Measurements from ENCODE around the gene IRGC.

DNA sequence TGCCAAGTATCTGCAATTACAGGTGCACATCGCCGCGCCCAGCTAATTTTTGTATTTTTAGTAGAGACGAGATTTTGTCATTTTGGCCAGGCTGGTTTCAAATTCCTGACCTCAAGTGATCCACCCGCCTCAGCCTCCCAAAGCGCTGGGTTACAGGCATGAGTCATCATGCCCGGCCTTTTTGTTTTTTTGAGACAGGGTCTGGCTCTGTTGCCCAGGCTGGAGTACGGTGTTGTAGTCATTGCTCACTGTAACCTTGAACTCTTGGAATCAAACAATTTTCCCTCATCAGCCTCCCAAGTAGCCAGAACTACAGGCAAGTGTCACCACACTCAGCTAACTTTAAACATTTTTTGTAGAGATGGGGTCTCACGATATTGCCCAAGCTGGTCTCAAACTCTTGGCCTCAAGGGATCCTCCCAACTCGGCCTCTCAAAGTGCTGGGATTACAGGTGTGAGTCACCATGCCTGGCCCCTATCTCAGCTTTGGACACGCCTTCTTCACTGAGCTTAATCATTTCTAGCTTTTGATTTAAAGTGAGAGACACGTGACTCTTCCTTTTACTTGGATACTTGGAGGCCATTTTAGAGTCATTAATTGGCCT, 4.0 kb upstream of the IRGC start:
- TF ChIP-seq, protein P1, sequence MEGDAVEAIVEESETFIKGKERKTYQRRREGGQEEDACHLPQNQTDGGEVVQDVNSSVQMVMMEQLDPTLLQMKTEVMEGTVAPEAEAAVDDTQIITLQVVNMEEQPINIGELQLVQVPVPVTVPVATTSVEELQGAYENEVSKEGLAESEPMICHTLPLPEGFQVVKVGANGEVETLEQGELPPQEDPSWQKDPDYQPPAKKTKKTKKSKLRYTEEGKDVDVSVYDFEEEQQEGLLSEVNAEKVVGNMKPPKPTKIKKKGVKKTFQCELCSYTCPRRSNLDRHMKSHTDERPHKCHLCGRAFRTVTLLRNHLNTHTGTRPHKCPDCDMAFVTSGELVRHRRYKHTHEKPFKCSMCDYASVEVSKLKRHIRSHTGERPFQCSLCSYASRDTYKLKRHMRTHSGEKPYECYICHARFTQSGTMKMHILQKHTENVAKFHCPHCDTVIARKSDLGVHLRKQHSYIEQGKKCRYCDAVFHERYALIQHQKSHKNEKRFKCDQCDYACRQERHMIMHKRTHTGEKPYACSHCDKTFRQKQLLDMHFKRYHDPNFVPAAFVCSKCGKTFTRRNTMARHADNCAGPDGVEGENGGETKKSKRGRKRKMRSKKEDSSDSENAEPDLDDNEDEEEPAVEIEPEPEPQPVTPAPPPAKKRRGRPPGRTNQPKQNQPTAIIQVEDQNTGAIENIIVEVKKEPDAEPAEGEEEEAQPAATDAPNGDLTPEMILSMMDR (IDR thresholded peaks at IDR 0.05): no peak
- TF ChIP-seq POLR2AphosphoS5 (IDR thresholded peaks at IDR 0.05): no peak
- TF ChIP-seq EP300 (IDR thresholded peaks at IDR 0.05): no peak

Data from suprapubic skin (tissue), 4 donors.